ENCODE measurements around the gene PEMT.

The PEMT gene

GRCh38 chr17:17497845-17498520 lies 93.5 kb downstream of the PEMT start:
- Histone ChIP-seq H4K91ac (ENCODE audit: low read depth, low read length) (no peak overlapping the region), H3K79me2 (ENCODE audit: control insufficient read depth, insufficient read depth, low read length, poor library complexity) (no peaks in the 10 kb centered on the region), H3K36me3 (ENCODE audit: control insufficient read depth in 1 of 2, insufficient read depth in 2 of 2, low read length in 2 of 2) (no peaks in the 10 kb centered on the region), H3K14ac (ENCODE audit: low read length) (no peak overlapping the region), H4K12ac (ENCODE audit: low read depth, low read length) (no peak overlapping the region), H3K27me3 (ENCODE audit: insufficient read depth, low read length) (peaks cover 17% of the 10 kb centered on the region), H2AK5ac (ENCODE audit: low read length) (no peak overlapping the region), H2BK12ac (ENCODE audit: low read length) (no peak overlapping the region), H3K4me2 (ENCODE audit: low read length) (no peak overlapping the region), H3K9me3 (ENCODE audit: insufficient read depth, low read depth, low read length) (peaks cover 2% of the 10 kb centered on the region), H2AFZ (ENCODE audit: insufficient read depth, low read length, poor library complexity) (no peak overlapping the region), H3K23ac (ENCODE audit: low read length) (no peak overlapping the region), H2BK5ac (ENCODE audit: low read depth, low read length, poor library complexity) (no peak overlapping the region), H4K8ac (ENCODE audit: low read depth, low read length) (no peak overlapping the region), H3K18ac (ENCODE audit: low read length) (no peak overlapping the region), H3K4me3 (ENCODE audit: low read depth, low read length) (no peak overlapping the region), H2BK120ac (ENCODE audit: insufficient read depth, low read length, poor library complexity) (no peak overlapping the region), H3K4me1 (ENCODE audit: control insufficient read depth in 1 of 2, insufficient read depth in 2 of 2, low read length in 2 of 2) (peaks cover 10 to 19% of the 10 kb centered on the region in 2 experiments), H3K4ac (ENCODE audit: low read depth, low read length) (no peak overlapping the region), H3K9ac (ENCODE audit: low read length) (no peak overlapping the region), H3K27ac (ENCODE audit: low read depth, low read length) (no peak overlapping the region), H3K79me1 (ENCODE audit: low read length) (no peaks in the 10 kb centered on the region)
- DNase-seq: no peak
- no CpG with 5 or more reads among the region's 10 CpGs for WGBS (ENCODE audit: extremely low coverage, insufficient coverage, insufficient read length)

DNA sequence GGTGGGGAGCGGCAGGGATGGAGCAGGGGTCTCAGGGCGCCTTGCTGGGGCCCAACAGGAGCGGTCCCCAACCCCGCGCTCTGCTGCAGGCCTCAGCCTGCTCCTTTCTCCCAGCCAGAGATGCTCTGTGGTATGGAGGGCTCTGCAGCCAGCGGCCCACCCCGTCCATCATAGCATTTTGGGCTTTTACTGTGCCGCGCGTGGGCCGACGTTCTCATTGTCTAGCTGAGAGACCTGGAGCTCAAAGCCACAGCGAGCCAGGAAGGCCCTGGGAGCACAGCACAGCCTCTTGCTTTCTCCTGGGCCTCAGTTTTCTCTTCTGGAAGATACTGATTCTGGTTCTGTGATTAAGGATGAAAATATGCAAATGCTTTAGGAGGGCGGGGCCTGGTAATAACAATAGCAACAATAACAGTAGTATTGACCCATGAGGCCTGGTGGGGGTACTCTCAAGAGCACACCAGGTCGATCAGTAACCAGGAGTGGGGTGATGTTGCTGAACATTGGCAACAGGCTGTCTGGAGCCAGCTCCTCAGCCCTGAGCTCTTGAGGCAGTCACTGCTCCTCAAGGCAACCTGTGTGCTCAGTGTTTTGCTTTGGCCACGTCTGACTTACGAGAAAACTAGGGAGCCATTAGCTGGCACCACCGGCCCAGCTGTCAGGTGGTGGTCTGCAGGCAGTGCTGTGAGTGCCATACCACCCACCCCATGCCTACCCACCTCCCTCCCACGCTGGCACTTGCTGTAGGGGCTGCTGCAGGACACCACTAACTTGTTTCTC lies 94.3 kb downstream of the PEMT start:
- Histone ChIP-seq H2AFZ (ENCODE audit: insufficient read depth, low read length, poor library complexity) (peak overlapping the region; percentile 8), H3K14ac (ENCODE audit: low read length) (no peak overlapping the region), H3K23ac (ENCODE audit: low read length) (no peak overlapping the region), H3K79me1 (ENCODE audit: low read length) (no peaks in the 10 kb centered on the region), H3K27me3 (ENCODE audit: insufficient read depth, low read length) (peaks cover 17% of the 10 kb centered on the region), H3K4me3 (ENCODE audit: low read depth, low read length) (no peak overlapping the region), H2BK5ac (ENCODE audit: low read depth, low read length, poor library complexity) (no peak overlapping the region), H3K18ac (ENCODE audit: low read length) (no peak overlapping the region), H3K9ac (ENCODE audit: low read length) (no peak overlapping the region), H3K4ac (ENCODE audit: low read depth, low read length) (no peak overlapping the region), H4K91ac (ENCODE audit: low read depth, low read length) (no peak overlapping the region), H2AK5ac (ENCODE audit: low read length) (no peak overlapping the region), H3K4me1 (ENCODE audit: control insufficient read depth in 1 of 2, insufficient read depth in 2 of 2, low read length in 2 of 2) (peaks cover 10 to 19% of the 10 kb centered on the region in 2 experiments), H3K4me2 (ENCODE audit: low read length) (peak overlapping the region; percentile 36), H3K36me3 (ENCODE audit: control insufficient read depth in 1 of 2, insufficient read depth in 2 of 2, low read length in 2 of 2) (peaks cover 3 to 7% of the 10 kb centered on the region in 2 experiments), H4K8ac (ENCODE audit: low read depth, low read length) (no peak overlapping the region), H2BK120ac (ENCODE audit: insufficient read depth, low read length, poor library complexity) (no peak overlapping the region), H2BK12ac (ENCODE audit: low read length) (no peak overlapping the region), H3K9me3 (ENCODE audit: insufficient read depth, low read depth, low read length) (peaks cover 2% of the 10 kb centered on the region), H3K79me2 (ENCODE audit: control insufficient read depth, insufficient read depth, low read length, poor library complexity) (no peaks in the 10 kb centered on the region), H3K27ac (ENCODE audit: low read depth, low read length) (no peak overlapping the region), H4K12ac (ENCODE audit: low read depth, low read length) (no peak overlapping the region)
- DNase-seq: peak in 1 of 2 donors; percentile 3
- no CpG with 5 or more reads among the region's 19 CpGs for WGBS (ENCODE audit: extremely low coverage, insufficient coverage, insufficient read length)

GRCh38 chr17:17496189-17497064 lies 95.1 kb downstream of the PEMT start, which contains the start of gene RASD1:
RASD1 (minus strand) TSS chr17:17496395; CDS start chr17:17496181, 214 bp downstream.
- Histone ChIP-seq H2BK120ac (ENCODE audit: insufficient read depth, low read length, poor library complexity) (no peak within 1 kb of the TSS), H4K12ac (ENCODE audit: low read depth, low read length) (peak within 1 kb of the TSS; percentile 0), H3K36me3 (ENCODE audit: control insufficient read depth in 1 of 2, insufficient read depth in 2 of 2, low read length in 2 of 2) (peaks cover 9 to 15% of the 10 kb centered on the region in 2 experiments), H3K79me2 (ENCODE audit: control insufficient read depth, insufficient read depth, low read length, poor library complexity) (no peaks in the 10 kb centered on the region), H3K4me1 (ENCODE audit: control insufficient read depth in 1 of 2, insufficient read depth in 2 of 2, low read length in 2 of 2) (peaks cover 10 to 19% of the 10 kb centered on the region in 2 experiments), H3K14ac (ENCODE audit: low read length) (no peak within 1 kb of the TSS), H2AK5ac (ENCODE audit: low read length) (no peak within 1 kb of the TSS), H3K9ac (ENCODE audit: low read length) (no peak within 1 kb of the TSS), H2BK5ac (ENCODE audit: low read depth, low read length, poor library complexity) (no peak within 1 kb of the TSS), H2AFZ (ENCODE audit: insufficient read depth, low read length, poor library complexity) (peak within 1 kb of the TSS; percentile 79), H3K27me3 (ENCODE audit: insufficient read depth, low read length) (peaks cover 17% of the 10 kb centered on the region), H3K4ac (ENCODE audit: low read depth, low read length) (no peak within 1 kb of the TSS), H3K23ac (ENCODE audit: low read length) (no peak within 1 kb of the TSS), H3K4me2 (ENCODE audit: low read length) (peak within 1 kb of the TSS; percentile 79), H3K9me3 (ENCODE audit: insufficient read depth, low read depth, low read length) (peaks cover 2% of the 10 kb centered on the region), H3K18ac (ENCODE audit: low read length) (no peak within 1 kb of the TSS), H4K91ac (ENCODE audit: low read depth, low read length) (no peak within 1 kb of the TSS), H4K8ac (ENCODE audit: low read depth, low read length) (peak within 1 kb of the TSS; percentile 42), H2BK12ac (ENCODE audit: low read length) (no peak within 1 kb of the TSS), H3K4me3 (ENCODE audit: low read depth, low read length) (peak within 1 kb of the TSS; percentile 66), H3K27ac (ENCODE audit: low read depth, low read length) (no peak within 1 kb of the TSS), H3K79me1 (ENCODE audit: low read length) (no peaks in the 10 kb centered on the region)
- DNase-seq: peak; percentile 87 to 89
- no CpG with 5 or more reads among the region's 93 CpGs for WGBS (ENCODE audit: extremely low coverage, insufficient coverage, insufficient read length)

DNA sequence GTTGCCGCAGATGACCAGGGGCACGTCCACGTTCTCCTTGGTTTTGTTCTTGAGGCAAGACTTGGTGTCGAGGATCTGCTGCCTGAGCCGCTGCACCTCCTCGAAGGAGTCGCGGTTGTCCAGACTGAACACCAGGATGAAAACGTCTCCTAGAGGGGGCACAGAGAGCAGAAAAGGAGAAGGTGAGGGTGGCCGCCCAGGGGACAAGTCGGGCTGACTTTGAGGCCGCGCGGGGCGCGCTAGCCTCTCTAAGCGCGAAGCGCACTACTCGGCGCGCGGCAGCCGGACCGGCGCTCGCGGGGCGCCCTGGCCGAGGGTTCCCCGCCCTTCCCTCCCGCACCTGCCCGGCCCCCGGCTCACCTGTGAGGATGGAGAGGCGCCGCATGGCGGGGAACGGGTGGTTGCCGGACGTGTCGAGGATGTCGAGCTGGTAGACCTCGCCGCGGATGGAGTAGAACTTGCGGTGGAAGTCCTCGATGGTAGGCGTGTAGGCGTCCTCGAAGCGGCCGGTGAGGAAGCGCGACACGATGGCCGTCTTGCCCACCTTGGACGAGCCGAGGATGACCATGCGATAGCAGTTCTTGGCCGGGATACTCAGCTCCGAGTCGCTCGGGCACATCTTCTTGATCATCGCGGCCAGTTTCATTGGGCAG lies 95.8 kb downstream of the PEMT start:
- no CpG with 5 or more reads among the region's 65 CpGs for WGBS (ENCODE audit: extremely low coverage, insufficient coverage, insufficient read length)
- H3K18ac ChIP-seq (ENCODE audit: low read length): no peak overlapping the region
- peaks cover 17% of the 10 kb centered on the region for H3K27me3 ChIP-seq (ENCODE audit: insufficient read depth, low read length)
- no peaks in the 10 kb centered on the region for H3K79me1 ChIP-seq (ENCODE audit: low read length)
- H3K4ac ChIP-seq (ENCODE audit: low read depth, low read length): no peak overlapping the region
- no peak overlapping the region for H4K12ac ChIP-seq (ENCODE audit: low read depth, low read length)
- H3K9me3 ChIP-seq (ENCODE audit: insufficient read depth, low read depth, low read length): peaks cover 2% of the 10 kb centered on the region
- H3K4me2 ChIP-seq (ENCODE audit: low read length): peak overlapping the region; percentile 79
- H3K27ac ChIP-seq (ENCODE audit: low read depth, low read length): no peak overlapping the region
- DNase-seq: peak in 1 of 2 donors; percentile 27
- no peak overlapping the region for H4K91ac ChIP-seq (ENCODE audit: low read depth, low read length)
- peaks cover 10 to 19% of the 10 kb centered on the region in 2 experiments for H3K4me1 ChIP-seq (ENCODE audit: control insufficient read depth in 1 of 2, insufficient read depth in 2 of 2, low read length in 2 of 2)
- no peak overlapping the region for H3K9ac ChIP-seq (ENCODE audit: low read length)
- H2BK120ac ChIP-seq (ENCODE audit: insufficient read depth, low read length, poor library complexity): no peak overlapping the region
- peak overlapping the region; percentile 54 for H3K4me3 ChIP-seq (ENCODE audit: low read depth, low read length)
- H4K8ac ChIP-seq (ENCODE audit: low read depth, low read length): no peak overlapping the region
- no peak overlapping the region for H3K14ac ChIP-seq (ENCODE audit: low read length)
- no peak overlapping the region for H2BK12ac ChIP-seq (ENCODE audit: low read length)
- no peak overlapping the region for H2AK5ac ChIP-seq (ENCODE audit: low read length)
- H2AFZ ChIP-seq (ENCODE audit: insufficient read depth, low read length, poor library complexity): no peak overlapping the region
- H3K79me2 ChIP-seq (ENCODE audit: control insufficient read depth, insufficient read depth, low read length, poor library complexity): no peaks in the 10 kb centered on the region
- no peak overlapping the region for H2BK5ac ChIP-seq (ENCODE audit: low read depth, low read length, poor library complexity)
- no peak overlapping the region for H3K23ac ChIP-seq (ENCODE audit: low read length)
- peaks cover 15 to 22% of the 10 kb centered on the region in 2 experiments for H3K36me3 ChIP-seq (ENCODE audit: control insufficient read depth in 1 of 2, insufficient read depth in 2 of 2, low read length in 2 of 2)
